ENCODE measurements around the gene TINCR. TPM values are rescaled to one million over a fixed set of nuclear protein-coding genes. Genes with fewer than 3 reads are reported as not detected.
A peak's percentile ranks its signal among the peaks of the same experiment; 100 is the strongest.

TINCR gene
- total RNA-seq, 1 experiment from 2014 or later: 0.41 TPM

- DNase-seq (ENCODE audit: low read depth): peak; percentile 23
- in situ Hi-C loops (cut with HindIII; ENCODE audit: low pct_unique_long_range_greater_than_20kb, low sequenced_read_pairs): no loop called here
Observed at GRCh38 chr19:5534787-5535586, 32.8 kb downstream of the TINCR start.

GRCh38 chr19:5533257-5533656, 34.5 kb downstream of the TINCR start:
- no peak for DNase-seq (ENCODE audit: low read depth)

DNA sequence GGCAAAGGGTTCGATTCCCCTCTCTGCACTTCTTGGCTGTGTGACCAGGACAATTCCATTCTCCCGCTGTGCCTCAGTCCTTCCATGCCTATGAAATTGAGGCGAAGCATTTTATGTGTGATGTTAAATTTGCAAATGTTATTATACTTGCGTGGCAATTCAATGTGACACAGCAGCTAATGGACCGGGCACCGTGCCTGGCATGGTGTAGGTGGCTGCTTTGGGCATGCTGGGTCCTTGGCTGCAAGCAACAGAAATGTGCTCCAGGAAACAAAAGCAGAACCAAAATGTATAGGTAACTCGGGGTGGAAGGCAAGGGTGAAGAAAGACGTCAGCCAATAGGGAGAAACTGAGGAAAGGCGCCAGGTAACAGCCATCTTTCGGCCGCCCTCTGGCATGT, 37.1 kb downstream of the TINCR start:
- in situ Hi-C loops (cut with HindIII; ENCODE audit: low pct_unique_long_range_greater_than_20kb, low sequenced_read_pairs): no loop called here
- DNase-seq (ENCODE audit: low read depth): no peak

More at GRCh38 chr19:5533257-5533656, 34.5 kb downstream of the TINCR start:
- in situ Hi-C loops (cut with HindIII; ENCODE audit: low pct_unique_long_range_greater_than_20kb, low sequenced_read_pairs): no loop called here

GRCh38 chr19:5526691-5527090, 41.1 kb downstream of the TINCR start:
- no peak for DNase-seq (ENCODE audit: low read depth)
- in situ Hi-C loops (cut with HindIII; ENCODE audit: low pct_unique_long_range_greater_than_20kb, low sequenced_read_pairs): no loop called here

DNA sequence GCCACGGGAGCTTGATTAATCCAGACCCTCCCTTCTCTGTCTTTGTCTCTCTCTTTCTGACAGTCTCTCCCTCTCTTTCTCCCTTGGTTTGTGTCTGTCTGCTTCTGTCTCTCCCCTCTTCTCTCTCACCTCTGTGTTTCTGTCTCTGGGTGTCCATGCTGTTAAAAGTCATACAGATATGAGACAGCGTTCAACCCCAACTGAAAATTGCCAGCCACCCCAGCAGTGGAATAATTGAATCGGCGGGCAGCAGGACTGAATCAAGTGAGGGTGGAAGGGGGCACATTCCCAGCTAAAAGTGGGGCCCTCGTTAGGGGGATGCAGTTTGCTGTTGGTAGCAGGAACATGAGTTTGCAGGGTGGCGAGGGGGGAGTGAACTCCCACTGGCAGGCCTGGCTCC, 43.7 kb downstream of the TINCR start:
- in situ Hi-C loops (cut with HindIII; ENCODE audit: low pct_unique_long_range_greater_than_20kb, low sequenced_read_pairs): no loop called here
- DNase-seq (ENCODE audit: low read depth): no peak

DNA sequence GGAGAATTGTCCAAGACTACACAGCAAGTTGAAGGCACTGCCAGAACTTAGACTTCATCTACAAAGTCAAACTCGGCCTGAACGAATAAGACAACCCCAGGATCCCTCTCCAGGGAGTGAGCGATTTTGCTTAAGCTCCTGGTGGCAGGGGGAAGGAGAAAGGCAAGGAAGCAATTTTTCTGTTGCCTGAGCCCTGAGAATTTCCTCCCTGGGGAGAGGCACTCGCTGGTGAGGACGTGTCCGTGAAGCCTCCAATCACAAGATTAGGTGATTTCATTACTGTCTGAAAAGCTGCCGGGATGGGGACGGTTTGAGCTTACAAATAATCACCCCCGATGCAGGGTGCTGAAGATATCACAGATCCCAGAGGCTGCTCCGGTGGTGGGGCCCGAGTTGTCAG, 45.6 kb downstream of the TINCR start:
- DNase-seq (ENCODE audit: low read depth): no peak
- in situ Hi-C loops (cut with HindIII; ENCODE audit: low pct_unique_long_range_greater_than_20kb, low sequenced_read_pairs): no loop called here

DNA sequence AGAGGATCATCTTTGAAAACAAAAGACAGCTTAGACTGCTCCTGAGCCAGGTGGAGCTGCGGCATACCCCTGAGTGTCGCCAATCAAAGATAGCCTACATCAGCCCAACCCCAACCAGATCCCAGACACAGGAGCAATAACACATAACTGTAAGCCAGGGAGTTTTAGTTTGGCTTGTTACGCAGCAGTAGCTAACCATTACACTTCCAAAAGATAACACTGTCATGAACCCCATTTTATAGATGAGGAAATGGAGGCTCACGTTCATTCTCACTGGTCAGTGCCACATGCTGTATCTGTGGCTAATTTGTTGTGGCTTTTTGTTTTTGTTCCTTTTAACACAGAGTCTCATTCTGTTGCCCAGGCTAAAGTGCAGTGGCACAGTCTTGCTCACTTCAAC, 47.3 kb downstream of the TINCR start:
- DNase-seq (ENCODE audit: low read depth): no peak
- in situ Hi-C loops (cut with HindIII; ENCODE audit: low pct_unique_long_range_greater_than_20kb, low sequenced_read_pairs): no loop called here

- in situ Hi-C loops (cut with HindIII; ENCODE audit: low pct_unique_long_range_greater_than_20kb, low sequenced_read_pairs): no loop called here
Observed at GRCh38 chr19:5519076-5519475, 48.7 kb downstream of the TINCR start.

GRCh38 chr19:5515737-5516136, 52.0 kb downstream of the TINCR start:
- DNase-seq (ENCODE audit: low read depth): no peak
- in situ Hi-C loops (cut with HindIII; ENCODE audit: low pct_unique_long_range_greater_than_20kb, low sequenced_read_pairs): no loop called here

More at GRCh38 chr19:5519076-5519475, 48.7 kb downstream of the TINCR start:
- no peak for DNase-seq (ENCODE audit: low read depth)

DNA sequence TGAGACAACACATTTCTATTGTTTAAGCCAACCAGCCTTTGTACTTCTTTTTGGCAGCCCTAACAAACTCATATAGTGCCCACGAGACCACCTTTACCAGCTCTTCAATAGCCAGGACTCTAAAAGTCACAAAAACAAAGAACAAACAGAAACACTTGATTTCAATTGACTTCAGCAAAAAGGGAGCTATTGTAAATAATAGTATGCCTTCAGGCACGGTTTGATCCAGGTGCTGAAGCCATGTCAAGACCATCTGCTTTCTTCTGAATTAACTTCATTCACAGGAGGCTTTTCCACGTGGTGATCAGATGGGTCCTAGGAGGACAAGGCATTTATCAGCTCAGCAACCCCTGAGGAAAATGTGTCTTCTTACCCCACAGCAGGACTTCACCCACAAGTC, 53.8 kb downstream of the TINCR start:
- in situ Hi-C loops (cut with HindIII; ENCODE audit: low pct_unique_long_range_greater_than_20kb, low sequenced_read_pairs): no loop called here

DNA sequence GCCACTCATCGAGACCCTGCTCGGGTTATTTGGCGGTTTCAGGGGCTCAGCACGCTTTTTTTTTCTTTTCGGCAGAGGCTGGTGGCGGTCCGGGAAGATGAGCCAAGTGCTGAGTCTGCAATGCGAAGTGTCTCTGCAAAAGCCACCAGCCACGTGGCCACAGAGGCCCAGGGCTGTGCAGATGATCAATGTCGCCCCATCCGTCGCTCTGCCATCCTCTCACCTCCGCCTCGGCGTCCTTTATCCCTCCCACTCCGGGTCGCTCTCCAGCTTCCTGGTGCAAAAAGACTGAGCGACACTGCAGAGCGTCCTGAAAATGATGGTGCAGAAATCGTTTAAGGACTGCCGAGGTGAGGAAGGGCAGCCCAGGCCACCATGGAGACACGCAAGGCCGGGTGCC, 55.0 kb downstream of the TINCR start:
- DNase-seq (ENCODE audit: low read depth): no peak
- in situ Hi-C loops (cut with HindIII; ENCODE audit: low pct_unique_long_range_greater_than_20kb, low sequenced_read_pairs): no loop called here

More for the DNA sequence above, 53.8 kb downstream of the TINCR start:
- no peak for DNase-seq (ENCODE audit: low read depth)

Other genes starting within 250 kb of the TINCR start
- gene PTPRS, start 227.1 kb downstream of the TINCR start, total RNA-seq (2014; rRNA removed; shearing (Covaris generic); ENCODE audit: low replicate concordance): 181 and 195 TPM in 2 replicates
- not detected in 2 replicates for gene ZNRF4, start 112.5 kb downstream of the TINCR start, total RNA-seq (2014; rRNA removed; shearing (Covaris generic); ENCODE audit: low replicate concordance)
- 2.0 and 12.9 TPM in 2 replicates for gene SAFB2, start 54.8 kb upstream of the TINCR start, total RNA-seq (2014; rRNA removed; shearing (Covaris generic); ENCODE audit: low replicate concordance)
- 35.5 and 54.0 TPM in 2 replicates for gene SAFB, start 55.1 kb upstream of the TINCR start, total RNA-seq (2014; rRNA removed; shearing (Covaris generic); ENCODE audit: low replicate concordance)
- gene MICOS13, start 112.6 kb upstream of the TINCR start, total RNA-seq (2014; rRNA removed; shearing (Covaris generic); ENCODE audit: low replicate concordance): 71.3 and 130 TPM in 2 replicates
- gene HSD11B1L, start 113.1 kb upstream of the TINCR start, total RNA-seq (2014; rRNA removed; shearing (Covaris generic); ENCODE audit: low replicate concordance): 2.6 and 12.1 TPM in 2 replicates
- gene RPL36, start 122.3 kb upstream of the TINCR start, total RNA-seq (2014; rRNA removed; shearing (Covaris generic); ENCODE audit: low replicate concordance): 598 and 658 TPM in 2 replicates
- 210 and 213 TPM in 2 replicates for gene LONP1, start 152.2 kb upstream of the TINCR start, total RNA-seq (2014; rRNA removed; shearing (Covaris generic); ENCODE audit: low replicate concordance)
- not detected in 2 replicates for gene CATSPERD, start 152.7 kb upstream of the TINCR start, total RNA-seq (2014; rRNA removed; shearing (Covaris generic); ENCODE audit: low replicate concordance)
- 0.47 and 4.6 TPM in 2 replicates for gene PRR22, start 216.8 kb upstream of the TINCR start, total RNA-seq (2014; rRNA removed; shearing (Covaris generic); ENCODE audit: low replicate concordance)
- gene DUS3L, start 223.2 kb upstream of the TINCR start, total RNA-seq (2014; rRNA removed; shearing (Covaris generic); ENCODE audit: low replicate concordance): 62.3 and 81.2 TPM in 2 replicates
- gene NRTN, start 237.1 kb upstream of the TINCR start, total RNA-seq (2014; rRNA removed; shearing (Covaris generic); ENCODE audit: low replicate concordance): 15.0 and 16.7 TPM in 2 replicates